Naive B cell (primary cell): Measurements from ENCODE around the gene PKDCC. TPM values are rescaled to one million over a fixed set of nuclear protein-coding genes. Genes with fewer than 3 reads are reported as not detected.
"Not testable (repeated sequence)": the region's sequence is repeated elsewhere in the genome, so short reads cannot be mapped to it uniquely, and the experiment has no call there.

ENCODE experiments used
- ATAC-seq, 2 donors: fragments of 150-1000 bp; cut with Tn5 transposase; 2 replicates each; pipeline ENCODE4 v1.10.0; 2021; ENCODE audit warnings: low read depth in 2 of 2, mild to moderate bottlenecking in 2 of 2, moderate library complexity in 2 of 2
- DNase-seq: peaks from one replicate; pipeline ENCODE4 v3.0.0; 2022
- H3K27ac Mint-ChIP-seq, 6 donors: one replicate each; pipeline ENCODE4 v1.8.0; 2020 to 2022; ENCODE audit warnings: mild to moderate bottlenecking in 6 of 6, mixed read lengths in 6 of 6, moderate library complexity in 5 of 6, inconsistent platforms in 2 of 6
- H3K27me3 Mint-ChIP-seq, 3 donors: one replicate each; pipeline ENCODE4 v1.8.0; 2021 to 2022; ENCODE audit warnings: mixed read lengths in 3 of 3, mild to moderate bottlenecking in 1 of 3
- H3K36me3 Mint-ChIP-seq, 2 donors: one replicate each; pipeline ENCODE4 v1.8.0; 2020 to 2022; ENCODE audit warnings: mixed read lengths in 2 of 2, inconsistent platforms in 1 of 2, mild to moderate bottlenecking in 1 of 2
- H3K4me1 Mint-ChIP-seq, 3 donors: one replicate each; pipeline ENCODE4 v1.8.0; 2020 to 2022; ENCODE audit warnings: mixed read lengths in 3 of 3, inconsistent platforms in 1 of 3, mild to moderate bottlenecking in 1 of 3, moderate library complexity in 1 of 3
- H3K4me3 Mint-ChIP-seq, 8 donors: one replicate each; pipeline ENCODE4 v1.8.0; 2020 to 2022; ENCODE audit warnings: mild to moderate bottlenecking in 8 of 8, mixed read lengths in 8 of 8, moderate library complexity in 8 of 8, inconsistent platforms in 2 of 8
- H3K9me3 Mint-ChIP-seq, 7 donors: one replicate each; pipeline ENCODE4 v1.8.0; 2020 to 2022; ENCODE audit warnings: mixed read lengths in 7 of 7, mild to moderate bottlenecking in 5 of 7, inconsistent platforms in 2 of 7, moderate library complexity in 1 of 7
- polyA plus RNA-seq, 6 donors: library from polyadenylated mRNA; unstranded; fragments of 300-500 nt; fragmentation: Illumina TruSeq; gene quantifications; one replicate each; pipeline ENCODE4 v1.2.3, GENCODE V29; 2021; ENCODE audit warnings: low read depth in 6 of 6

PKDCC gene
- polyA plus RNA-seq, 6 donors from 2014 or later: not detected

- no peaks in the 10 kb centered on the region for H3K36me3 Mint-ChIP-seq
- H3K9me3 Mint-ChIP-seq: no peaks in the 10 kb centered on the region
- H3K4me3 Mint-ChIP-seq: no peak overlapping the region
- no peaks in the 10 kb centered on the region for H3K4me1 Mint-ChIP-seq
- DNase-seq (no peak), ATAC-seq (no peak)
- peaks cover 0 to 49% (median 28%) of the 10 kb centered on the region in 3 donors for H3K27me3 Mint-ChIP-seq
- H3K27ac Mint-ChIP-seq: no peak overlapping the region
Measured at GRCh38 chr2:42055573-42056514, 8.0 kb downstream of the PKDCC start.

GRCh38 chr2:42057159-42057901, 9.5 kb downstream of the PKDCC start:
- H3K4me1 Mint-ChIP-seq: no peaks in the 10 kb centered on the region
- H3K4me3 Mint-ChIP-seq: no peak overlapping the region
- no peaks in the 10 kb centered on the region for H3K9me3 Mint-ChIP-seq
- peaks cover 0 to 46% (median 19%) of the 10 kb centered on the region in 3 donors for H3K27me3 Mint-ChIP-seq
- H3K36me3 Mint-ChIP-seq: no peaks in the 10 kb centered on the region
- ATAC-seq (no peak), DNase-seq (no peak)
- no peak overlapping the region for H3K27ac Mint-ChIP-seq

- Mint-ChIP-seq H3K27me3 (peaks cover 0 to 39% (median 19%) of the 10 kb centered on the region in 3 donors), H3K4me1 (no peaks in the 10 kb centered on the region), H3K27ac (no peak overlapping the region), H3K9me3 (no peaks in the 10 kb centered on the region), H3K4me3 (no peak overlapping the region), H3K36me3 (no peaks in the 10 kb centered on the region)
- no peak for DNase-seq
- ATAC-seq: no peak
Measured at GRCh38 chr2:42057902-42058450, 10.2 kb downstream of the PKDCC start.

DNA sequence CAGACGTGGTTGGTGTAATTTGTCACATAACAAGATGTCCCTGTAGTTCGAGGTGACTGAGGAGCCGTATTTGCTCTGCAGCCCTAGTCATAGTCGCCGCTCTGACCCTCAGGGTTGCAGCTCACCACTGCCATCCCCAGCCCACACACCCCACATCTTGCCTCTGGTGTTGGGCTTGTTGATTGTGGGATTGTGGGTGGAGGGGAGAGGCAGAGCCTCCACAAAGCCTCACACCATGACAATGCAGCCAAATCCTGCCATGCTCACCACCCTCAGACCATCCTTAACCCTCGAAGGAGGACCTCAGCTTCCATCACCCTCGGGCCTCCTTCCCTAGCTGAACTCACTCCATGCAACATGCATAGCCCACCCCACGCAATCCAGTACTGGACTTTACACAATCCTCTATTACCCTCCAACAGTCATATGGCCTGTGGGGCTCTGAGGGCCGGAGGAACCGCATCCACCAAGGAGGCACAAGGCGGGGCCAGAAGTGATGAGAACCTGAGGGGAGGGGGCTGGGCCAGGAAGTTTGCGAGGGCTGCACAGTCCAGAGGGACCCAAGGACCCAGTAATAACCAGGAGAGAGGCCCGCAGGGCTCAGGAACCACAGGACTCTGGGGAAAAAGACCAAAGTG, 11.6 kb downstream of the PKDCC start:
- ATAC-seq: no peak
- DNase-seq: no peak
- Mint-ChIP-seq H3K9me3 (no peaks in the 10 kb centered on the region), H3K27ac (no peak overlapping the region), H3K4me3 (no peak overlapping the region), H3K27me3 (peaks cover 0 to 25% (median 9%) of the 10 kb centered on the region in 3 donors), H3K4me1 (no peaks in the 10 kb centered on the region), H3K36me3 (no peaks in the 10 kb centered on the region)

GRCh38 chr2:42060028-42060427, 12.2 kb downstream of the PKDCC start:
- no peaks in the 10 kb centered on the region for H3K4me1 Mint-ChIP-seq
- no peak overlapping the region for H3K27ac Mint-ChIP-seq
- no peaks in the 10 kb centered on the region for H3K36me3 Mint-ChIP-seq
- no peak overlapping the region for H3K4me3 Mint-ChIP-seq
- ATAC-seq (no peak), DNase-seq (no peak)
- peaks cover 0 to 24% (median 8%) of the 10 kb centered on the region in 3 donors for H3K27me3 Mint-ChIP-seq
- no peaks in the 10 kb centered on the region for H3K9me3 Mint-ChIP-seq

GRCh38 chr2:42060718-42061619, 13.1 kb downstream of the PKDCC start:
- no peak for DNase-seq
- no peaks in the 10 kb centered on the region for H3K4me1 Mint-ChIP-seq
- no peaks in the 10 kb centered on the region for H3K36me3 Mint-ChIP-seq
- peak overlapping the region in 1 of 8 donors; percentile 10 for H3K4me3 Mint-ChIP-seq
- peak overlapping the region in 1 of 6 donors; percentile 82 for H3K27ac Mint-ChIP-seq
- H3K27me3 Mint-ChIP-seq: peaks cover 0 to 21% (median 8%) of the 10 kb centered on the region in 3 donors
- no peak for ATAC-seq
- peaks cover 0 to 1% (median 0%) of the 10 kb centered on the region in 7 donors for H3K9me3 Mint-ChIP-seq

- Mint-ChIP-seq H3K36me3 (no peaks in the 10 kb centered on the region), H3K27ac (no peak overlapping the region), H3K9me3 (peaks cover 0 to 2% (median 0%) of the 10 kb centered on the region in 7 donors), H3K4me3 (no peak overlapping the region), H3K27me3 (peaks cover 0 to 15% (median 8%) of the 10 kb centered on the region in 3 donors), H3K4me1 (no peaks in the 10 kb centered on the region)
- DNase-seq (no peak), ATAC-seq (no peak)
Measured at GRCh38 chr2:42061839-42062238, 14.0 kb downstream of the PKDCC start.

GRCh38 chr2:42063431-42064171, 15.8 kb downstream of the PKDCC start:
- DNase-seq (no peak), ATAC-seq (no peak)
- peaks cover 0 to 2% (median 0%) of the 10 kb centered on the region in 7 donors for H3K9me3 Mint-ChIP-seq
- H3K36me3 Mint-ChIP-seq: no peaks in the 10 kb centered on the region
- H3K27ac Mint-ChIP-seq: no peak overlapping the region
- H3K4me3 Mint-ChIP-seq: no peak overlapping the region
- no peaks in the 10 kb centered on the region for H3K4me1 Mint-ChIP-seq
- peaks cover 4 to 18% (median 16%) of the 10 kb centered on the region in 3 donors for H3K27me3 Mint-ChIP-seq

GRCh38 chr2:42064417-42064942, 16.7 kb downstream of the PKDCC start:
- ATAC-seq (no peak), DNase-seq (no peak)
- no peaks in the 10 kb centered on the region for H3K36me3 Mint-ChIP-seq
- H3K9me3 Mint-ChIP-seq: peaks cover 0 to 2% (median 0%) of the 10 kb centered on the region in 7 donors
- no peak overlapping the region for H3K4me3 Mint-ChIP-seq
- H3K27me3 Mint-ChIP-seq: peaks cover 12 to 25% (median 22%) of the 10 kb centered on the region in 3 donors
- no peak overlapping the region for H3K27ac Mint-ChIP-seq
- H3K4me1 Mint-ChIP-seq: no peaks in the 10 kb centered on the region

- H3K9me3 Mint-ChIP-seq, H3K27ac Mint-ChIP-seq, H3K4me1 Mint-ChIP-seq, H3K36me3 Mint-ChIP-seq, DNase-seq, ATAC-seq, H3K4me3 Mint-ChIP-seq: not testable (repeated sequence)
- peaks cover 22 to 33% (median 26%) of the 10 kb centered on the region in 3 donors for H3K27me3 Mint-ChIP-seq
Measured at GRCh38 chr2:42065753-42066152, 17.9 kb downstream of the PKDCC start.

DNA sequence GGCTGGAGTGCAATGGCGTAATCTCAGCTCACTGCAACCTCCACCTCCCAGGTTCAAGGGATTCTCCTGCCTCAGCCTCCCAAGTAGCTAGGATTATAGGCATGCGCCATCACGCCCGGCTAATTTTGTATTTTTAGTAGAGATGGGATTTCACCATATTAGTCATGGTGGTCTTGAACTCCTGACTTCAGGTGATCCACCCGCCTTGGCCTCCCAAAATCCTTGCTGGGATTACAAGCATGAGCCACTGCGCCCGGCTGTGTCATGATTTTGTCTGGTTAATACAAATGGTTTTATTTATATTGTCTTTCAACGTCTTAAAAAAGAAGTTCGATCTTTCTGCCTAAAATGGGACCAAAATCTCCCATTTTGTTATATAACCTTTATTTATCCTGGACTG, 19.2 kb downstream of the PKDCC start:
- not testable (repeated sequence) for H3K9me3 Mint-ChIP-seq, H3K4me3 Mint-ChIP-seq, ATAC-seq, H3K4me1 Mint-ChIP-seq, H3K27ac Mint-ChIP-seq, H3K36me3 Mint-ChIP-seq, DNase-seq
- H3K27me3 Mint-ChIP-seq: peaks cover 22 to 26% (median 25%) of the 10 kb centered on the region in 3 donors

DNA sequence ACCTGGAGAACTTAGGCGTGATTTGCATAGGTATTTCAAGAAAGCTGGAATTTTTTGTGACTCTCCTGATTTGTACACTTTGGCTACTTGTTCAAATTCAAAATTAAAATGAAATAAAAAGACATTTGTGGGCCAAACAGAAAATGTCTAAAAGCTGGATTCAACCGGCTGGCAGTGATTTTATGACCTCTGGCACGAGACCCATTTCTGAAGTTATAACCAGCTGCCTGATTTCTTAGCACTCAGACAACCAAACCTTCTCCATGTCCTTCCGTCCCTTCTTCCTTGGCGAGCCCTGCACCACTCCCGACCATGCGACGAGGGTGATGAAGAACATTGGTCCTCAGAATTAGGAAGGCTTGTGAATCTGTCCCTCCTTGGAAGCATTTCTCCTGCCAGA, 19.7 kb downstream of the PKDCC start:
- H3K9me3 Mint-ChIP-seq: peaks cover 0 to 2% (median 0%) of the 10 kb centered on the region in 7 donors
- DNase-seq (no peak), ATAC-seq (no peak)
- no peak overlapping the region for H3K27ac Mint-ChIP-seq
- no peaks in the 10 kb centered on the region for H3K4me1 Mint-ChIP-seq
- no peaks in the 10 kb centered on the region for H3K36me3 Mint-ChIP-seq
- no peak overlapping the region for H3K4me3 Mint-ChIP-seq
- H3K27me3 Mint-ChIP-seq: peaks cover 22 to 30% (median 26%) of the 10 kb centered on the region in 3 donors
